Pulmonary artery endothelial cell (primary cell): ENCODE measurements around the gene GAL3ST1. TPM values are rescaled to one million over a fixed set of nuclear protein-coding genes. Genes with fewer than 3 reads are reported as not detected.
"Not testable (repeated sequence)": the region's sequence is repeated elsewhere in the genome, so short reads cannot be mapped to it uniquely, and the experiment has no call there.

Source experiments
- DNase-seq: peaks from one replicate; pipeline ENCODE4 v3.0.0-alpha.2; 2011; ENCODE audit warnings: low read depth, low spot score
- total RNA-seq: library from RNA; depleted of rRNA; stranded (reverse); fragments of >200 nt; gene quantifications from 2 replicates; pipeline ENCODE4 v1.2.3, GENCODE V29; 2014

Gene GAL3ST1
- total RNA-seq, 1 donor from 2014 or later: not detected

- no peak for DNase-seq
These were observed 22.4 kb upstream of the GAL3ST1 start for GRCh38 chr22:30596886-30597285.

GRCh38 chr22:30596199-30596598 lies 21.7 kb upstream of the GAL3ST1 start:
- no peak for DNase-seq

GRCh38 chr22:30592360-30592713 lies 17.9 kb upstream of the GAL3ST1 start:
- DNase-seq: not testable (repeated sequence)

GRCh38 chr22:30591588-30592359 lies 17.3 kb upstream of the GAL3ST1 start, which contains the start of gene PES1:
PES1 (minus strand) TSS chr22:30591910; CDS start chr22:30591833, 77 bp downstream.
- DNase-seq: peak; percentile 98

GRCh38 chr22:30591191-30591587 lies 16.7 kb upstream of the GAL3ST1 start:
- no peak for DNase-seq

GRCh38 chr22:30586414-30586813 lies 11.9 kb upstream of the GAL3ST1 start:
- no peak for DNase-seq

- no peak for DNase-seq
These were observed 10.0 kb upstream of the GAL3ST1 start for GRCh38 chr22:30584441-30584840.

- DNase-seq: no peak
These were observed 8.5 kb upstream of the GAL3ST1 start for GRCh38 chr22:30582788-30583545.

GRCh38 chr22:30582051-30582450 lies 7.6 kb upstream of the GAL3ST1 start:
- no peak for DNase-seq

- DNase-seq: no peak
These were observed 6.4 kb upstream of the GAL3ST1 start for GRCh38 chr22:30580896-30581295.

GRCh38 chr22:30578481-30578880 lies 4.0 kb upstream of the GAL3ST1 start:
- no peak for DNase-seq

- DNase-seq: no peak
These were observed 1.4 kb upstream of the GAL3ST1 start for GRCh38 chr22:30575859-30576258.

GRCh38 chr22:30574997-30575671 lies 669 bp upstream of the GAL3ST1 start:
- DNase-seq: no peak

GRCh38 chr22:30573594-30574094 lies 821 bp downstream of the GAL3ST1 start:
- no peak for DNase-seq

- no peak for DNase-seq
These were observed 1.4 kb downstream of the GAL3ST1 start for GRCh38 chr22:30572840-30573593.

GRCh38 chr22:30572210-30572609 lies 2.3 kb downstream of the GAL3ST1 start:
- DNase-seq: no peak

- DNase-seq: no peak
These were observed 4.7 kb downstream of the GAL3ST1 start for GRCh38 chr22:30569674-30570202.

GRCh38 chr22:30568137-30568805 lies 6.2 kb downstream of the GAL3ST1 start:
- no peak for DNase-seq

GRCh38 chr22:30567277-30567676 lies 7.2 kb downstream of the GAL3ST1 start:
- not testable (repeated sequence) for DNase-seq

- DNase-seq: no peak
These were observed 8.3 kb downstream of the GAL3ST1 start for GRCh38 chr22:30566125-30566524.
